GM19397 (cell line): ENCODE data around the gene XXYLT1.

Source experiments
- ATAC-seq: cut with Tn5 transposase; IDR thresholded peaks from one replicate; pipeline ENCODE4 v1.9.1; 2021; ENCODE audit warnings: mild to moderate bottlenecking, moderate library complexity; ENCODE audit not compliant: unreplicated experiment

The XXYLT1 gene

DNA sequence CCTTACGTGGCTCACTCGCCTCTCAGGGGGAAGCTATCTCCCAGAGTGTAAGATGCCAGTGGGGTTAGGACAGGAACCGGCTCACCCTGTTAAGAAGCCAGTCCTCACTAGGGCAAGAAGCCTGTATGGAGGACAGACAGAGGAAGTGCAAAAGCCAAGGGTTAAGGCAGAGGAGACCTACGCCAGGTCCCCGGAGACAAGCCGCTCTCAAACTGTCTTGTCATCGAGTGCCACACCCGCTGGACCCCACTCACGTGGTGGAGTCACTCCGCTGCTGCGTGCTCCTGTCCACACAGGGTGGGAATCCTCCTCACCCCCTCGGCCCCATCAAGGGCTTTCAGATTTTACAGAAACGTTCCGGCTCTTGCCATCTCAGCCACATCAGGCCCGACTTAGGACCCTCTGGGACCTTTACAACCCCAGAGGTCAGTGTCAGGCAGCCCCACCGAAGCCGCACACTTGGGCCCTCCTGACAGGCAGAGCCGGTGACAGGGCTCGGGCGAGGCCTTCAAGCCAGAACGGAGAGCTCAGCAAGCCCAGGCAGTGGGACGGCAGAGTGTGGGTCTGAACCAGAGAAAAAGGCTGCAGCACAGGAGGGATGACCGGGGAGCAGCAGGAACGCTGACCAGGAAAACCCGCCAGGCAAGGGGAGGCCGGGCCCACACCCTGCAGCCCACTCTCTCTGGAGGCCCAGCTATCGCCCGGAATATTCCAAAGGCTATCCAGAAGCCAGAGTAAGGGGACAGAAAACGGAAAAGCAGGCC is 61.7 kb downstream of the XXYLT1 start:
- no peak for ATAC-seq

DNA sequence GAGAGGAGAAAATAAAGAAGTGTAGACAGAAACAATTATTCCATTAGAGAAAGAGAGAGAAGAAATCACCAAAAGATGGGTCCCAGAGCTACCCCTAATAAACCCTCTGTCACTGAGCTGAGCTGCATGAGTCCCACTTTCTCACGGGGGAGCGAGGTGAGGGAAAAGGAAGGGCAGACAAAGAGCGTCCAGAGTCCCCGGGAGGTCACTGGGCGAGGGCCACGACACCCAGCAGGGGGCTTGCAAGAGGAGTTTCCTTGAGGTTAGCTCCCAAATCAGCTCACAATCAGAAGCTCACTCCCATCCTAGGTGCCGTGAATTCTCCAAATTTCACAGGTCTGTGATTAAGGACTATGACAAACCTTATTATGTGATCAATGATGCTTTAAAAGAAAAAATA is 62.3 kb downstream of the XXYLT1 start:
- no peak for ATAC-seq

DNA sequence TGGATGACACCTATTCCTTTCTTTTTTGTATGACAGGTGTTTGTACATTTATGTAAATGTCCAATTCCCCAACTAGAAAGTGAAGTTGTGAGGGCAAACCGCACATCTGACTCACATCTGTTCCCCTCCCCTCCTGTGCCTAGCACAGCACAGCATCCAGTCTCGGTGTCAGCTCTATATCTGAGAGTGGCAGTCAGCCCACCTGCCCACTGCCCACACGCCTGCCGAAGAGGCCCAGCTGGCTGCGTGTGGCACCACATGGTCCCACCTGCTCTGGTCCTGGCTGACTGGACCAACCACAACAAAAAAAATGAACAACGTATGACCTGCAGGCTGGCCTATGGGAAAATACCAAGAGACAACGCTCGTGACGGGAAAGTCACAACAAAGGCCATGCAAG is 62.8 kb downstream of the XXYLT1 start:
- peak; percentile 80 for ATAC-seq

DNA sequence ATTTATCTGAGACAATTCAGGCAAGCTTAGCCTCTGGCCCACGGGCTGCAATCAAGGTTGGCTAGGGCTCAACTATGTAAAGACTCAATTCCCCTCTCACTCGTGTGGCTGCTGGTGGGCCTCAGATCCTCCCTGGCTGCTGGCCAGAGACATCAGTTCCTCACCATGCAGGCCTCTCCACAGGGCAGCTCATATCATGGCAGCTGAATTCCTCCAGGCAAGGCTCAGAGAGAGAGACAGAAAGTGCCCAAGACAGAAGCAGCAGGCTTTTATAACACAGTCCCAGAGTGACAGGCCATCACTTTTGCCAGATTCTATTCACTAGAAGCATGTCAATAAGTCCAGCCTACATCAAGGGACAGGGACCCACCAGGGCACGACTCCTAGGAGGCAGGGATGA is 63.2 kb downstream of the XXYLT1 start:
- ATAC-seq = no peak

DNA sequence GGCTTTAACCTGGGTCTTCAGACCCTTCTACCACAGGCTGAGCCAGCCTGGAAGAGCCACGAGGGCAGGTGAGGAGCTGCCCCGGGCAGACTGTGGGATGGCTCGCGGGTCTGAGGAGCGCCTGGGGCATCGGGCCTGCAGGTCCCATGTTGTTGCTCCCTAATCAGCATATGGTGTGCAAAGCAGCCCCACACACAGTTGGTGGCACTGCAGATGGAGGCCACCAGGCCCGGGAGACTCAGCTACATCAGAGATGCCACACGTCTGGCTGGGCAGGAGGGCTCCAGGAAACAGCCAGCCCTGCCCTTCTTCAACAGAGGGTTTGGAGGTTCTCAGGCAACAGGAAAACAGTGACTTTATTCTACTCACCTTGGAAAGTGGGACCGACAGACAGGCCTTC is 63.9 kb downstream of the XXYLT1 start:
- ATAC-seq = no peak

DNA sequence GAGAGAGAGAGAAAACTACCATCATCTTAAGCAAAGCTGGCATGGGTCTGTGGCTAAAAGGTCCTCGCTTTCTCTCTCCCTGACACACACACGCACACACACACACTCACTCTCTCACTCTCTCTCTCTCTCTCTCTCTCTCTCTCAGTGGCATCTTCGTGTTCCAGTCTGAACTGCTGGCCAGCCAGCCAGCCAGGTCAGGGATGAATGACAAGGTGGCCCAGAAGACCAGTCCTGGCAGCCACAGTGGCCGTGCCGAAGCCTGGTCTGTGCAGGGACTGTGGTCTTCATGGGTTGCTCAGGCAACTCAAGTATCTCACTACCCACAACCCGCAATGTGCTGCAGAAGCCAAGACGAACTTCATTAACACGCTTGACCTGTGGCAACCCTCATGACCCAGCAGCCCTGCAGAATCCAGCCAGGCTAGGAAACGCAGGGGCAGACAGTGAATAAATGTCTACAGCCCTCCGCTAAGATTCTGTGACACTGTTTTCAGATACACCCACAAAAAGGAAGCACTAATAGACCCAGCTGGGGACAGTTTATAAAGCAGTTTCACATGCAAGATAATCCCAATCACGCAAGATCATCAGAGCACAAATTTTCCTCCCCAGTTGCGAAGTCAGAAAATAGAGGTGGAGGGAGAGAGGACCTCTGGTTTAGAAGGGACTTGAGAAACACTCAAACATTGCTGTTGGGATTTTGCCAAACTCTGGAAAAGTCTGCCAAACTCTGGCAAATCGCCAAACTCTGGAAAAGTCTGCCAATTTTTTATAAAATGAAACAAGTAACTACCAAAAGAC is 66.4 kb downstream of the XXYLT1 start:
- no peak for ATAC-seq

DNA sequence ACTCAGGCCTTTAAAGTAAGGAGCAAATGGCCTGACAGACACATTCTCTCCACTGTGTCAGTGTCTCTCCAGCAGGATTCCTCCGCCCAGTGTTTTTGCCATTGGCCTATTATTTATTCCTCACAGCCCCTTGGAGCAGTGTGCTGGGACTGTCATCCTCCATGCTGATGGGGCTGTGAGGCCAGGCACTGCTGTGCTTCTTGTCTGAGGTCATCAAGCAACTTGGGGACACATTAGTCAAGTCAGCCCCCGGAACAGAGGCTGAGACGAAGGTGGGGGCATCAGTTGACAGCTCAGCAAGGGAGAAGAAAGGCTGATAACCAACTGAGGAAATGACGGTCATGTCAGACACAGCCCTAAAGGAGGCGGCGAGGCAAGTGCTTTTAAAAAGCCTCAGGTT is 67.4 kb downstream of the XXYLT1 start:
- no peak for ATAC-seq

DNA sequence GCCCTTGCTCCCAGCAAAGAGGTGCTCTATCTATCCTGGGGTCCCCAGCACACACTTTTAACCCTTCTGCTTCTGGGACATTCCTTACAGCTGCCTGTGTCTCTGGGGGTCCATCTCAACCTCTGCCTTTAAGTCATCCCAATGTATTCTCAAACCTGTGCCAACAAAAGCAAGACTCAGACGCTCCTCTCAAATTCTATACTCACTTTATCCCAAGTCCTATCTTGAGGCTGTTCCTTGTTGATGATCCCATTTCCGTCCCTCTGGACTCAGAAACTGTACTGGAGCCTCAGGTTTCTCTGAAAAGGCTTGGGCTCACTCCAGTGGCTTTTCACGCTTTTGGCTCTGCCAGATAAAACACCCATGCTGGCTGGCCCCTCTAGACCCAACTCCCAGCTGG is 69.7 kb downstream of the XXYLT1 start:
- ATAC-seq = no peak

DNA sequence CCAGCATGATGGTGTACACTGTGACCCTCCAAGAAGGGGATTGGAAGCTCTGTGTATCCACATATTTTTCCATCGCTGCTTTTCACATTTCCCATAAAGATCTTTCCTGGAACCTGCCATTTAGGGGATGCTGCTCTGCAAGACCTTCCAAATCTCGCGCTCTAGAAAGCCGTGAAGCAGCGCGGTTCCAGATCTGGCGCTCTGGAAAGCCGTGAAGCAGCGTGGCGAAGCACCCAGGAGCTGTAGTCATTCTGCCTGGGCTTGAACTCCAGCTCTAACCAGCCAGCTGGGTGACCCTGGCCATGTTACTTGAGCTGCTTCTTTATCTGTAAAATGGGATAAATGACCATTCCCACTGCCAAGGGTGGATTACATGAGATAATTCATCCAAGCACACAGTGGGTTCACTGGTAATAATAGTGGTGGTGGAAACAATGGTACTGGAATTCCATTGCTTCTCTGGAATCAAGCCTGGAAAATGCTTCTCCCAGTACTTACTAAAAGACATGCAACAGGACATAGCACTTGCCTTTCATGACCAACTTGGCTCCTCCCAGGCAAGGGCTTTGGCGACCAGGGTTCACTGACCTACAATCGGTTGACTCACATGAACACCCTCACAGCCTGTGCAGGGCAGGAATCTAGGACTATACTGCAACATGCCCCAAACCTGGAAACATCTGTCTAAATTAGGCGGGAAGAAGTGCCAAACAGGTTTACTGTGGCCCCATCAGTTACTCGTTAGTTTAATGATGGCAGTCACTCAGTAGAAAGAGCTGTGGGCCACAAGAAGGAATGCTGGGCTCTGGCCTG is 70.7 kb downstream of the XXYLT1 start:
- ATAC-seq = no peak

DNA sequence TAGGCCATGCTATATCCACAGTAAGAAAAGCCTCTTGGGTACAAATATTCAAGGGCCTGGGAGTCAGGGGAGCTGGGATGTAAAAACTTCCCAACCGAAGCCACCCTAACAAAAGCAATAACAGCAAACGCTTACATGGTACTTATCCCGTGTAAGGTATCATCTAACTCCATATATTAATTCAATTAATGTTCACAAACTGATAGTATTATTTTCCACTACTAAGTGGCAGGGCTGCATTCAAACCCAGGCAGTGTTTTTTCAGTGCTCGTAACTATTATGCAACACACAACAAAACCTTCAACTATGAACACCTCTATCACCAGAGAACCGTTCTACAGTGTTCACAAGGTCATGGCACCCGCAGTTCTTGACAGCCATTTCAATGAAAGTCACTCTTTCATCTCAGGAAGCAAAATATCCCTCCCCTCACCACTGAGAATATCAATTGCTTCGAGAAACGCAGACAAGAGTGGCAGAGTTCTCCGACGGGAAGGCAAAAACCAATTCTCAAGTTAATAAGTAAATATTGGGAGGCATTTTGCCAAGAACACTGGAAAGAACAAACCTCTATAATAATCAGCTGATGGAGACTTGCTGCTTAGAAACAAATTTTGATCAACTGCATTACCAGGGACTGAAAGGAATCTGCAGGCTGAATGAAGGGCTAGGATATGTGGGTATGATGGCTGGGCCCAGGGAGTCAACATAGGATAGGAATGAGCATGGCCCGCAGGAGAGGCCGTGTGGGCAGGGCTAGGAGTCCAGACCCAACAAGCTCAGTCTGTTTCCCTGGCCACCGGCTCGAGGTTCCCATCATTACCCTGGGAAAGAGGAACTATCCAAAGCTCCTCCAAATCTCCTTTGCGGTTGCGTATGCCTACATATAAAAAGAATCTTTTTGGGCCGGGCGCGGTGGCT is 72.3 kb downstream of the XXYLT1 start:
- ATAC-seq = no peak

DNA sequence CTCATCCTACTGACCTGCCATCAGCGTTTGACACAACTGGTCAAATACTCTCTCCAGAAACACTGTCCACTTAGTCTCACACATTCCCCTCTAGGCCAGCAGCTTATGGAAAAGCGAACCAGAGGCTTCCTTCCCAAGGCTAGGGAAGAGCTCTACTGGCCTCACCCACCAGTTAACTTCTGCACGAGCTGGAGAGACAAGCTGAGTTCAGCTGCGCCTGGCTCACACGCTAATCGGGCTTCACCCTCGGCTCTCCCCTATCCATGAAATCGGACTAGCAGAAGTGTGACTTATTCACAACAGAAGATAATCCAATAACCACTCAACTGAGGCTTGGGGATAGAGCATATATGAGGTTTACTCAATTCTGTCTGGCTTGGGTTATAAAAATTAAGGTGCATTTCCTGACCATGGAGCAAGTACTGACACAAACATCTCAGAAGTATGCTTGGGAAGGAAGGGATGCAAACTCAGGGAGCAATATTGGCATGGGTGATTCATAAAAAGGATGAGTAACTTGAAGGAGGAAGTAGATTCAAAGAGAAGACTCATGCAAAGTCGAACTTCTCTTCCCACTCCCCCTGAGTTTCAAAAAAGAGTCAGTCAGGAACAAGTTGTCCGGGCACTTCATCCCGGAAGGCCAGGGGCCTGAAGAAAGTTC is 73.1 kb downstream of the XXYLT1 start:
- no peak for ATAC-seq

DNA sequence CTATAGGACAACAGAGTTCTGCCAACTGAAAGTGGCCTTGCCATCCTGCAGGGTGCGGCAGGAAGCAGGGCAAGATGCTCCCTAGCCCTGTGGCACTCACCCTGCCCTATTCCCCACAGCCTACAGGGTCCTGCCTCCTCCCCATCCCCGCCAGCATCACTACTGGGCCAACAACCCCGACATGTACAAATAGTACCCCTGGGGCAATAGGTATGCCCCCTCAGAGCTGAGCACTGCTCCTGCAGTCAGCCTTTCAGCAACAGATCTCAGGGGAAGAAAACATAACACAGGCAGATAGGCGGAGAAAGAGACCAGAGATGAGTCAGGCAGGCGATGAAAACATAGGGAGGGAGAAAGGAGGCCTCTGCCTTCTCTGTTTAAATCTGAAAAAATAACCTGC is 74.7 kb downstream of the XXYLT1 start:
- ATAC-seq = no peak

DNA sequence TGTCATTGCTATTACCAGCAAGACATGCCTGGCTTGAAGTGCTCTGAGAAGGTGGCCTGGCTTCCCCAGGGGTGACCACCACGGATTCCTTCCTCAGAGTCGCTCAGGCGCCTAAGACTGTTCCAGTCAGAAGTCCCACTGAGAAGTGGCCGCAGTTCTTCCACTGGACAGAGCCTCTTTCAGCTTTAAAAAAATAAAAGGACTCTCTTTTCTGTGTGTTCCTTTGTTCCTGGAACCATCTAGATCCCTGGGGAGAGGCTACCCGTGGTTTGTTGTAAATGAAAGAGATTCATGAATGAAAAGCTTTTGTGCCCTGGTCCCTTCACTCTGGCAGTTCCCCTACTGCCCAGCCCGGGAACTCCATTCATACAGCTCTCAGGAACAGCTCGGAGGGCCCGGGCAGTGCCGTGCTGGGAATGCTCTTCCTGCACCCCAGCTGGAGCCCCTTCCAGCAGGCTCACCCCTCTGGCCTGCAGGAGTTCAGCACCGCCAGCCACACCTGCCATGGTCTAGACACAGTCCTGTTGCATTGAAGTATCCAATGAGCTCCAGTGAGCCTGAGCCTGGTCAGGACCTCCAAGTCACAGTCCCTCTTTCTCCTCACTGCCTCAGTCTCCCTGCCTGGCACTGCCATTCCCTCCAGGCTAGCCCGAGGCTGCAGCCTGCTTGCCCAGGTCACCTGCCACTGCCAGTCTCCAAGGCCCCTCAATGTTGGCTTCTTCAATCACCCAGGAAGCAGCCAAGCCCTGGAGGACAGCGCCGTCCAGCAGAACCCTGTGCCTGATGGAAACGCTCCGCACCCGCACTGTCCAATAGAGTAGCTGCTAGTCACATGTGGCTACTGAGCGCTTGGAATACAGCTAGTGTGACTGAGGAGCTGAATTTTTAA is 75.4 kb downstream of the XXYLT1 start:
- ATAC-seq = no peak

DNA sequence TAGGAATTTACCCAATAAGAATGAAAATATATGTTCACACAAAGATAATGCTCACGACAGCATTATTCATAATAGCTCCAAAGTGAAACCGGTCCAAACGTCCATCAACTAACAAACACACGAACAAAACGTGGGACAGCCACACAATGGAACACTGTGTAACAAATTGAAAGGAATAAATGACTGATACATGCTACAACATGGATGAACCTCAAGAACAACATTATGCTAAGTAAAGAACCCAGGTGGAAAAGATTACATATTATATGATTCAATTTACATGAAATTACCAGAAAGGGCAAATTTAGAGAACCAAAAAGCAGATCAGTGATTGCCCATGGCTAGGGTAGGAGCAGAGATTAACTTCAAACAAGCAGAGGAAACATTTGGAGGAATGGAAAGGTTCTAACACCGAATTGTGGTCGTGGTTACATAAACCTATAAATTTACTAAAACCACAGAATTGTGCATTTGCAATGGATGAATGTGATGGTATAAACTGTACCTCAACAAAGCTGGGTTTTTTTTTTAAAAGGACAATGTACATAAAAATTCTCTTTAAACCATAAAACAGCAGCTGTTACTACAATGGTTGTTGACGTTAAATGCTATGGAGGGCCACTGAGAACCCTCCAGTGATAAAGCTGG is 76.3 kb downstream of the XXYLT1 start:
- no peak for ATAC-seq

DNA sequence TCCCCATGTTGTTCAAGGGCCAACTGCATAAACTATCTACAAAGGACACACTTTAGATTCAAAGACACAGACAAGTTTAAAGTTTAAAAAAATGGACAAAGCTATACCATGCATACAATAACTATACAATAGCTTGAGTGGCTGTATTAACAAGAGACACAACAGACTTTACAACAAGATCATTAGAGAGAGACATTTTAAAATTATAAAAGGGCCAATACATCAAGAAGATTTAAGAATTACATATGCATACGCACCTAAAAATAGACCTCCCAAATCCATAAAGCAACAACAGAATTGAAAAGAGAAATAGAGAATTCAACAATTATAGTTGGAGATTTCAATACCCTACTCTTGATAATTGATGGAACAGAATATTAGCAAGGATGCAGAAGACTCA is 79.4 kb downstream of the XXYLT1 start:
- ATAC-seq = no peak

DNA sequence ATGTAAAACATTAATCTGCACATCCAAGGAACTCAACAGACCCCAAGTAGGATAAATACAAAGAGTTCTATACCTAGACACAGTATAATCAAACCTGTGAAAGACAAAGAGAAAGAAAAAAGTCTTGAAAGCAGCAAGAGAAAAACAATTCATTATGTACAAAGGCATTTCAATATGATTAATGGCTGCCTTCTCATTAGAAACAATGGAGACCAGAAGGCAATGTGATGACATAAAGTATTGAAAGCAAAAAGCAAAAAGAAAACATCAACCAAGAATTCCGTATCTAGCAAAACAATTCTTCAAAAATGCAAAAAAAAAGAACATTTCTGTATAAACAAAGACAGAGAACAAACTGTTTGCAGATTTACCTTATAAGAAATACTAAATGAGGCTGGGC is 81.1 kb downstream of the XXYLT1 start:
- ATAC-seq = no peak

DNA sequence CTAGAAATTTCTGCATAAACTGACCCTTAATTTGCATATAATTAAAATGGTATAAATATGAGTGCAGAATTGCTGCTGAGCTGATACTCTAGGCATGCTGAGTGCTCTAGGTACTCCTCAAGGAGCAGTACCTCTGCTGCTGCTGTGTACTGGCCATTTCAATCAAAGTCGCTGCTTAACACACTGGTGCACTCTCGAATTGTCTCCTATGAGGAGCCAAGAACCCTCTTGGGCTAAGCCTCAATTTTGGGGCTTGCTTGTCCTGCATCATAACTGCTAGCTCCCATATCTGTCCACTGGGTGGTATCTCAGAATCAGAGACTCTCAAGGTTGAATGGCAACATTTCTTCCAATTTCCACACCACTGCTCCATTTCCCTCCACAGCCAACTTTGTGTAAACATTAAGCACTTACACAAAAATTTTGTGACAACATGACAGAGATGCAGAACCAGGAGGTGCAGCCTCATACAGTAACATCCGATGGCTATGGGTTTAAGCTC is 82.5 kb downstream of the XXYLT1 start:
- no peak for ATAC-seq
